Astrocyte (in vitro differentiated cells and primary cell): Measurements from ENCODE around the gene SLC5A1. TPM values are rescaled to one million over a fixed set of nuclear protein-coding genes. Genes with fewer than 3 reads are reported as not detected.
"Not testable (repeated sequence)": the region's sequence is repeated elsewhere in the genome, so short reads cannot be mapped to it uniquely, and the experiment has no call there.

Experiments
- DNase-seq: peaks from one replicate; pipeline ENCODE4 v3.0.0-alpha.2; 2010; ENCODE audit warnings: low read depth
- FAIRE-seq: peaks from 2 replicates; lab custom pipeline; 2011; peaks lifted over from hg19 to GRCh38; lab: Jason Lieb, UNC
- H2AFZ ChIP-seq: 2 replicates; pipeline ENCODE4 v1.6.0; 2012; ENCODE audit warnings: low read depth, low read length, inconsistent platforms
- H3K27ac ChIP-seq: 2 replicates; pipeline ENCODE4 v1.5.1; 2011; ENCODE audit warnings: low read depth, low read length, inconsistent platforms
- H3K27me3 ChIP-seq: 2 replicates; pipeline ENCODE4 v1.6.0; 2011; ENCODE audit warnings: low read length, inconsistent platforms; ENCODE audit not compliant: insufficient read depth
- H3K36me3 ChIP-seq: 2 replicates; pipeline ENCODE4 v1.5.1; 2011; ENCODE audit warnings: low read length, inconsistent platforms; ENCODE audit not compliant: insufficient read depth
- H3K4me1 ChIP-seq: 2 replicates; pipeline ENCODE4 v1.5.1; 2011; ENCODE audit warnings: low read length, inconsistent platforms; ENCODE audit not compliant: insufficient read depth
- H3K4me2 ChIP-seq: 2 replicates; pipeline ENCODE4 v1.6.0; 2012; ENCODE audit warnings: low read length, inconsistent platforms
- H3K4me3 ChIP-seq: 2 replicates; pipeline ENCODE4 v1.5.1; 2011; ENCODE audit warnings: low read depth, mild to moderate bottlenecking, low read length, inconsistent platforms; ENCODE audit not compliant: insufficient read depth
- H3K79me2 ChIP-seq: 2 replicates; pipeline ENCODE4 v1.6.0; 2012; ENCODE audit warnings: mild to moderate bottlenecking, low read length, inconsistent platforms; ENCODE audit not compliant: insufficient read depth
- H3K9ac ChIP-seq: 2 replicates; pipeline ENCODE4 v1.6.0; 2012; ENCODE audit warnings: mild to moderate bottlenecking, low read length, inconsistent platforms
- H3K9me3 ChIP-seq: 2 replicates; pipeline ENCODE4 v1.5.1; 2012; ENCODE audit warnings: low read depth, mild to moderate bottlenecking, low read length, inconsistent platforms; ENCODE audit not compliant: insufficient read depth
- H4K20me1 ChIP-seq: 2 replicates; pipeline ENCODE4 v1.6.0; 2012; ENCODE audit warnings: low read length, inconsistent platforms; ENCODE audit not compliant: insufficient read depth
- H3K27ac Mint-ChIP-seq: one replicate; pipeline ENCODE4 v1.8.0; 2021; ENCODE audit warnings: mild to moderate bottlenecking, mixed read lengths; ENCODE audit not compliant: unreplicated experiment
- H3K27me3 Mint-ChIP-seq: one replicate; pipeline ENCODE4 v1.8.0; 2021; ENCODE audit warnings: low read depth, mixed read lengths; ENCODE audit not compliant: unreplicated experiment
- H3K36me3 Mint-ChIP-seq: one replicate; pipeline ENCODE4 v1.8.0; 2021; ENCODE audit warnings: low read depth, mixed read lengths; ENCODE audit not compliant: unreplicated experiment
- H3K4me1 Mint-ChIP-seq: one replicate; pipeline ENCODE4 v1.8.0; 2021; ENCODE audit warnings: low read depth, mixed read lengths; ENCODE audit not compliant: unreplicated experiment
- H3K4me3 Mint-ChIP-seq: one replicate; pipeline ENCODE4 v1.8.0; 2021; ENCODE audit warnings: mild to moderate bottlenecking, moderate library complexity, mixed read lengths; ENCODE audit not compliant: unreplicated experiment
- H3K9me3 Mint-ChIP-seq: one replicate; pipeline ENCODE4 v1.8.0; 2021; ENCODE audit warnings: mild to moderate bottlenecking, mixed read lengths; ENCODE audit not compliant: unreplicated experiment
- CTCF ChIP-seq: IDR thresholded peaks from 2 replicates; pipeline ENCODE4 v1.5.1; 2011; ENCODE audit warnings: low read depth, mild to moderate bottlenecking, inconsistent platforms, low read length, moderate library complexity; ENCODE audit not compliant: insufficient read depth
- EZH2 ChIP-seq: IDR thresholded peaks from 2 replicates; pipeline ENCODE4 v1.6.1; 2012; ENCODE audit warnings: mild to moderate bottlenecking, low read length, inconsistent platforms; ENCODE audit not compliant: insufficient read depth
- total RNA-seq: library from RNA; stranded (reverse); gene quantifications from 2 replicates; pipeline ENCODE4 v1.2.1, GENCODE V29; 2021

SLC5A1 gene
- total RNA-seq, 1 donor from 2014 or later = not detected

GRCh38 chr22:32137731-32138324 lies 94.8 kb downstream of the SLC5A1 start:
- not testable (repeated sequence) for H2AFZ ChIP-seq, H3K36me3 Mint-ChIP-seq, H3K27ac Mint-ChIP-seq, H3K9me3 Mint-ChIP-seq, DNase-seq, H3K4me3 ChIP-seq, H3K4me2 ChIP-seq, H3K27me3 ChIP-seq, H3K4me1 ChIP-seq, H4K20me1 ChIP-seq, H3K36me3 ChIP-seq, H3K4me3 Mint-ChIP-seq, H3K9ac ChIP-seq, H3K9me3 ChIP-seq, FAIRE-seq, H3K79me2 ChIP-seq, H3K27ac ChIP-seq
- H3K4me1 Mint-ChIP-seq = peaks cover 10% of the 10 kb centered on the region
- peaks cover 22% of the 10 kb centered on the region for H3K27me3 Mint-ChIP-seq

GRCh38 chr22:32138576-32138975 lies 95.5 kb downstream of the SLC5A1 start:
- Mint-ChIP-seq H3K4me1 (peaks cover 10% of the 10 kb centered on the region), H3K27me3 (peaks cover 24% of the 10 kb centered on the region)
- not testable (repeated sequence) for H3K27ac Mint-ChIP-seq, DNase-seq, H3K27ac ChIP-seq, H3K4me1 ChIP-seq, FAIRE-seq, H3K4me3 Mint-ChIP-seq, H3K9ac ChIP-seq, H3K9me3 Mint-ChIP-seq, H2AFZ ChIP-seq, H3K9me3 ChIP-seq, H4K20me1 ChIP-seq, H3K79me2 ChIP-seq, H3K36me3 Mint-ChIP-seq, H3K4me3 ChIP-seq, H3K36me3 ChIP-seq, H3K27me3 ChIP-seq, H3K4me2 ChIP-seq

GRCh38 chr22:32140688-32141087 lies 97.6 kb downstream of the SLC5A1 start:
- not testable (repeated sequence) for H3K4me3 ChIP-seq, H3K4me2 ChIP-seq, H3K36me3 ChIP-seq, H3K27me3 ChIP-seq, H3K27ac ChIP-seq, H4K20me1 ChIP-seq, H3K9me3 ChIP-seq, H3K9ac ChIP-seq, H3K9me3 Mint-ChIP-seq, H3K36me3 Mint-ChIP-seq, H2AFZ ChIP-seq, DNase-seq, H3K4me3 Mint-ChIP-seq, H3K27ac Mint-ChIP-seq, H3K4me1 ChIP-seq, FAIRE-seq, H3K79me2 ChIP-seq
- Mint-ChIP-seq H3K4me1 (peaks cover 10% of the 10 kb centered on the region), H3K27me3 (peaks cover 18% of the 10 kb centered on the region)

GRCh38 chr22:32142600-32142999 lies 99.5 kb downstream of the SLC5A1 start:
- no peak for FAIRE-seq
- Histone ChIP-seq H2AFZ (no peak overlapping the region), H3K79me2 (no peaks in the 10 kb centered on the region), H3K4me1 (no peaks in the 10 kb centered on the region), H3K27me3 (peaks cover 7% of the 10 kb centered on the region), H4K20me1 (no peaks in the 10 kb centered on the region), H3K4me2 (no peak overlapping the region), H3K27ac (no peak overlapping the region), H3K4me3 (no peak overlapping the region), H3K9me3 (no peaks in the 10 kb centered on the region), H3K9ac (no peak overlapping the region), H3K36me3 (no peaks in the 10 kb centered on the region)
- no peak for DNase-seq
- Mint-ChIP-seq H3K36me3 (no peaks in the 10 kb centered on the region), H3K27me3 (peaks cover 18% of the 10 kb centered on the region), H3K4me3 (no peak overlapping the region), H3K4me1 (no peaks in the 10 kb centered on the region), H3K27ac (no peak overlapping the region), H3K9me3 (peaks cover 2% of the 10 kb centered on the region)
- no peak for TF ChIP-seq CTCF
- TF ChIP-seq EZH2 = no peak
